Heart left ventricle (tissue), 16 donors: ENCODE data around the gene SEC14L5. TPM values are rescaled to one million over a fixed set of nuclear protein-coding genes. Genes with fewer than 3 reads are reported as not detected.
A peak's percentile ranks its signal among the peaks of the same experiment; 100 is the strongest.

ENCODE experiments used
- ATAC-seq, 4 donors: fragments of 200-7000 bp; cut with Tn5 transposase; one replicate each; pipeline ENCODE4 v1.9.1; 2020 to 2022; ENCODE audit warnings: moderate library complexity in 4 of 4, mild to moderate bottlenecking in 3 of 4, moderate number of reproducible peaks in 1 of 4
- DNase-seq, 5 donors: peaks; one replicate each; pipeline ENCODE4 v3.0.0-alpha.2; 2020
- H3K27ac ChIP-seq, 12 donors: fragments of 200-600 bp; sonication (generic) in 4 of 12; one replicate each; pipeline versions ENCODE4 v1.5.0 to v1.8.0; 2016 to 2022; ENCODE audit warnings: mild to moderate bottlenecking in 2 of 12
- H3K27me3 ChIP-seq, 9 donors: fragments of 200-600 bp; sonication (generic) in 2 of 9; one replicate each; pipeline versions ENCODE4 v1.5.1 to v1.8.0; 2016 to 2022; ENCODE audit warnings: mild to moderate bottlenecking in 3 of 9
- H3K36me3 ChIP-seq, 9 donors: fragments of 200-600 bp; sonication (generic) in 2 of 9; one replicate each; pipeline versions ENCODE4 v1.5.0 to v1.8.0; 2018 to 2022; ENCODE audit warnings: mild to moderate bottlenecking in 2 of 9
- H3K4me1 ChIP-seq, 12 donors: fragments of 200-600 bp; sonication (generic) in 4 of 12; one replicate each; pipeline versions ENCODE4 v1.5.0 to v1.8.0; 2016 to 2022; ENCODE audit warnings: mild to moderate bottlenecking in 3 of 12
- H3K4me3 ChIP-seq, 12 donors: fragments of 200-600 bp; sonication (generic) in 4 of 12; one replicate each; pipeline versions ENCODE4 v1.5.0 to v1.8.0; 2017 to 2022; ENCODE audit warnings: mild to moderate bottlenecking in 9 of 12, moderate library complexity in 4 of 12
- H3K9me3 ChIP-seq, 12 donors: fragments of 200-600 bp; sonication (generic) in 4 of 12; one replicate each; pipeline versions ENCODE4 v1.5.0 to v1.8.0; 2016 to 2022; ENCODE audit warnings: mild to moderate bottlenecking in 1 of 12
- CTCF ChIP-seq, 12 donors: fragments of 200-600 bp; sonication (generic) in 4 of 12; IDR thresholded peaks; one replicate each; pipeline versions ENCODE4 v1.5.0 to v1.8.0; 2018 to 2022; ENCODE audit warnings: antibody characterized with exemption in 12 of 12, mild to moderate bottlenecking in 5 of 12
- POLR2A ChIP-seq, 2 donors: fragments of 450-650 bp; IDR thresholded peaks; one replicate each; pipeline ENCODE4 v1.6.1; 2017; ENCODE audit warnings: antibody characterized with exemption in 2 of 2, mild to moderate bottlenecking in 2 of 2, moderate library complexity in 2 of 2
- WGBS, 4 donors: extraction: QIAGEN DNeasy Blood & Tissue Kit in 2 of 4; methylation state at CpG; one replicate each; pipeline versions ENCODE4 v1.1.5 to v1.1.7; 2013 to 2018; 5-methylcytosine and 5-hydroxymethylcytosine counted together
- intact Hi-C, 10 donors: fragments of 100-400 bp; cut with DNase I; formaldehyde crosslinking; loops; one replicate each; pipeline versions ENCODE4 v1.11.1 to v1.14.2; 2022
- polyA plus RNA-seq, 2 donors: library from polyadenylated mRNA; stranded (reverse); fragments of 200-250 nt; gene quantifications; one replicate each; pipeline ENCODE4 v1.2.3, GENCODE V29; 2013
- total RNA-seq, 9 donors: library from RNA; depleted of rRNA in 2 of 9; stranded (reverse); fragments of >200 nt in 2 of 9; fragmentation: NEBNext Ultra II Directional in 3 of 9; extraction: Animal tissue kit (Norgen Biotek cat#: 25700) in 3 of 9; gene quantifications; one replicate each; pipeline versions ENCODE4 v1.1.0 to v1.2.4, GENCODE V29; 2016 to 2023
- donor health status: ischemic (EF 13 %, LVEDD 7.1; RV severe dilation, severe dysfunction).
- donor health status: healthy with polysubstance abuse.
- donor health status: DM: no; HTN: yes; CAD: no.
- donor health status: DM: no; HTN: no; CAD: no.
- donor health status: ischemic (EF 25% LVEDD 6.9; RV normal size, moderate dysfunction).
- donor health status: ischemic (EF 25% LVEDD 5.7; RV mildly dilated, moderate dysfunction).
- donor health status: healthy.
- donor health status: DM: yes; HTN: yes; CAD: no.
- donor health status: ischemic (EF 35%, LVEDD 5.7; RV mildly dilated, moderate dysfunction).
- donor health status: nonischemic (EF 11% LVEDD 7.7; RV severe dilation, severe dysfunction).
- donor health status: DM: yes; HTN: yes; CAD: no.
- donor health status: PGD.
- donor health status: ischemic (EF 29% LVEDD 5.4; RV normal size, mild dysfunction).
- donor health status: nonischemic (EF 23%, LVEDD 6.1; RV moderate dilation, normal function).

Gene SEC14L5
- total and polyA plus RNA-seq, 11 donors: 0.11 to 25.4 (median 5.7) TPM

DNA sequence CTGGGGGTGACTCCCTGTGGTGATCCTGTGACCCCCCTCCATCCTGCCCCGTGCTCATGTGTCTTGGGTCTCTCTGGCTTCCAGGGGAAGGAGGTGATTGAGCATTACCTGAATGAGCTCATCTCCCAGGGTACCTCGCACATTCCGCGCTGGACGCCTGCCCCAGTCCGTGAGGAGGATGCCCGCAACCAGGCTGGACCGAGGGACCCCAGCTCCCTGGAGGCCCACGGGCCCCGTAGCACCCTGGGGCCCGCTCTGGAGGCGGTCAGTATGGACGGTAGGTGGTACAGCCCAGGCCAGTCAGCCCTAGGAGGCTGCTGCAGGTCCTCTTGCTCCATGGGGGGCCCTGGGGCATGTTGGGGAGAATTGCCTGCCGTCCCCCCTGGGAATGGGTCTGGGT is 33.6 kb downstream of the SEC14L5 start:
- no peak overlapping the region for H3K27ac ChIP-seq
- peaks cover 0 to 47% (median 21%) of the 10 kb centered on the region in 9 donors for H3K27me3 ChIP-seq
- peaks cover 0 to 9% (median 0%) of the 10 kb centered on the region in 12 donors for H3K4me1 ChIP-seq
- no peaks in the 10 kb centered on the region for H3K9me3 ChIP-seq
- DNase-seq (no peak), ATAC-seq (peak in 1 of 4 donors; percentile 18)
- no peak for TF ChIP-seq POLR2A (IDR thresholded peaks at IDR 0.05)
- TF ChIP-seq CTCF (IDR thresholded peaks at IDR 0.05): no peak
- H3K36me3 ChIP-seq: no peaks in the 10 kb centered on the region
- WGBS, 4 donors: 89 to 90% (median 90%) methylated on average over 10 to 14 of the region's 14 CpGs
- intact Hi-C loops: no loop called here
- no peak overlapping the region for H3K4me3 ChIP-seq

- no peaks in the 10 kb centered on the region for H3K9me3 ChIP-seq
- no peaks in the 10 kb centered on the region for H3K36me3 ChIP-seq
- intact Hi-C loops: no loop called here
Measured at GRCh38 chr16:4994719-4995434, 36.7 kb downstream of the SEC14L5 start.

DNA sequence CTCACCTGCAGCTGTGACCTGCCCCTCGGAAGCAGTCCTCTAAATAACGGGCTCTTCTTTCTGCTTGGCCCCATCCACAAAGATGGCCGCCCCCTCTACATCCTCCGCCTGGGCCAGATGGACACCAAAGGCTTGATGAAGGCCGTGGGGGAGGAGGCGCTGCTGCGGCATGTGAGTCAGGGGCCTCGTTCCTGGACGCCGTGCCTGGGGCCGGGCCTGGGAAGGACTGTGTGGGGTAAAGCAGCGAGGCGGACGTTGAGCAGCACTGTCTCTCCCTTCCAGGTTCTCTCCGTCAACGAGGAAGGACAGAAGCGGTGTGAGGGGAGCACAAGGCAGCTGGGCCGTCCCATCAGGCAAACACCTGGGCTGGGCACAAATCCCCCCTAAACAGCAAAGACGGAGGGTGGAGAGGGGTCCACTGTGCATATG is 42.5 kb downstream of the SEC14L5 start:
- Histone ChIP-seq H3K27ac (no peak overlapping the region), H3K4me3 (no peak overlapping the region), H3K4me1 (peaks cover 0 to 8% (median 0%) of the 10 kb centered on the region in 12 donors), H3K27me3 (no peaks in the 10 kb centered on the region), H3K36me3 (no peaks in the 10 kb centered on the region), H3K9me3 (no peaks in the 10 kb centered on the region)
- intact Hi-C loops: no loop called here
- no peak for TF ChIP-seq CTCF (IDR thresholded peaks at IDR 0.05)
- no peak for TF ChIP-seq POLR2A (IDR thresholded peaks at IDR 0.05)
- no peak for ATAC-seq
- 86 to 90% (median 89%) methylated on average over 12 to 19 of the region's 19 CpGs for WGBS, 4 donors
- DNase-seq: peak in 2 of 5 donors; percentile 12 to 51

More at GRCh38 chr16:4994719-4995434, 36.7 kb downstream of the SEC14L5 start:
- Histone ChIP-seq H3K27me3 (peaks cover 0 to 20% (median 0%) of the 10 kb centered on the region in 9 donors), H3K27ac (no peak overlapping the region), H3K4me3 (no peak overlapping the region), H3K4me1 (no peaks in the 10 kb centered on the region)
- ATAC-seq (peak in 1 of 4 donors; percentile 29), DNase-seq (peak in 1 of 5 donors; percentile 1)
- WGBS, 4 donors: 74 to 81% (median 76%) methylated on average over 15 to 18 of the region's 18 CpGs
- TF ChIP-seq CTCF (IDR thresholded peaks at IDR 0.05) (no peak), POLR2A (IDR thresholded peaks at IDR 0.05) (no peak)

- Histone ChIP-seq H3K4me1 (peaks cover 0 to 13% (median 0%) of the 10 kb centered on the region in 12 donors), H3K9me3 (no peaks in the 10 kb centered on the region), H3K36me3 (no peaks in the 10 kb centered on the region), H3K27ac (peak overlapping the region in 1 of 12 donors; percentile 85), H3K27me3 (no peaks in the 10 kb centered on the region), H3K4me3 (no peak overlapping the region)
- ATAC-seq: no peak
- intact Hi-C loops: no loop called here
- DNase-seq: peak in 1 of 5 donors; percentile 6
- TF ChIP-seq CTCF (IDR thresholded peaks at IDR 0.05): no peak
- TF ChIP-seq POLR2A (IDR thresholded peaks at IDR 0.05): no peak
- WGBS, 4 donors: 59 to 77% (median 65%) methylated on average over 7 of the region's 7 CpGs
Measured at GRCh38 chr16:5001571-5001970, 43.4 kb downstream of the SEC14L5 start.
